GM12801 (cell line): Measurements from ENCODE around the gene RABAC1.

Experiments
- TF ChIP-seq, protein P1 (sequence below): IDR thresholded peaks from one replicate; pipeline ENCODE4 v1.5.1; 2011; ENCODE audit warnings: control low read depth; ENCODE audit not compliant: insufficient read length; ENCODE audit errors: extremely low read depth

Gene RABAC1

DNA sequence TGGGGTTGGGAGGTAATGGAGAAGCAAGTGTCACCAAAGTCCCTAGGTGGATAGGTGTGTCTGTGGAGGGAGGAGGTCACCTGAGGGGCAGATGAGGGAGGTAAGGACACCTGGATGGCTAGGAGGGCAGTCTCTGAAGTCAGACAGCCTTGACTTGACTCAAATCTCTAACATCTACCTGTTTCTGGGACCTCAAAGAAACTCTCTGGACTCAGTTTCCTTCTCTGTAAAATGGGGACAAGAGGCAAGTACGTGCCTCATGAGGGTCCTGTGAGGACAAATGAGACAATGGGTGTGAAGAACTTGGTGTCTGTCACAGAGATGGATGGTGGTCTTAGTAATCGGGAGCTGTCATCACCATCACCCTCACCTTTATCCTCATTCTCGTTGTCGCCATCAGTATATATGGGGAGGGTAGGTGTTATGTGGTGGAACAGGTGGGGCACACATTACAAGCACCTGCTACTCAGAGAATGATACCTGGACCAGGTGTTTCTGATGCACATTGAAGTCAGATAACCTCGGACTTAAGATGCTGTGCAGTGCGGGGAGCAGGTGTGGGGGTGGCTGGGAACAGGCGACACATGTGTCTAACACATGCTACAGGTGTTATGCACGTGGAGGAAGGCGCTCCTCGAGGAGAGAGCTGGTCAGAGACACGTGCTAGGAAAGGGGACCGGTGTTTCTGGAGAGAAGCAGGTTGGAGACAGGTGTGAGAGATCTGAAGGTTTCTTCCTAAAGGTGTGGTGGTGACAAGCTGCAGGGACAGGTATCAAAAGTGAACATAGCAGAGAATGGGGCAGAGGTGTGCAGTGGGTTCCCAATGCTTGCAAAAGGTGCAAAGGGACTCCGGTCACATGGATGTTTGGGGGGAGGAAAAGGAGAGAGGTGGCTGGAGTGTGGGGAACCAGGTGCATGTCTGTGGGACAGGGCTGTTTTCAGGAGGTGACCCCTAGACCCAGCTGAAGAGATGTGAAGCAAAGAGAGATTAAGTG, 34.7 kb downstream of the RABAC1 start:
- TF ChIP-seq, protein P1, sequence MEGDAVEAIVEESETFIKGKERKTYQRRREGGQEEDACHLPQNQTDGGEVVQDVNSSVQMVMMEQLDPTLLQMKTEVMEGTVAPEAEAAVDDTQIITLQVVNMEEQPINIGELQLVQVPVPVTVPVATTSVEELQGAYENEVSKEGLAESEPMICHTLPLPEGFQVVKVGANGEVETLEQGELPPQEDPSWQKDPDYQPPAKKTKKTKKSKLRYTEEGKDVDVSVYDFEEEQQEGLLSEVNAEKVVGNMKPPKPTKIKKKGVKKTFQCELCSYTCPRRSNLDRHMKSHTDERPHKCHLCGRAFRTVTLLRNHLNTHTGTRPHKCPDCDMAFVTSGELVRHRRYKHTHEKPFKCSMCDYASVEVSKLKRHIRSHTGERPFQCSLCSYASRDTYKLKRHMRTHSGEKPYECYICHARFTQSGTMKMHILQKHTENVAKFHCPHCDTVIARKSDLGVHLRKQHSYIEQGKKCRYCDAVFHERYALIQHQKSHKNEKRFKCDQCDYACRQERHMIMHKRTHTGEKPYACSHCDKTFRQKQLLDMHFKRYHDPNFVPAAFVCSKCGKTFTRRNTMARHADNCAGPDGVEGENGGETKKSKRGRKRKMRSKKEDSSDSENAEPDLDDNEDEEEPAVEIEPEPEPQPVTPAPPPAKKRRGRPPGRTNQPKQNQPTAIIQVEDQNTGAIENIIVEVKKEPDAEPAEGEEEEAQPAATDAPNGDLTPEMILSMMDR, result no peak

DNA sequence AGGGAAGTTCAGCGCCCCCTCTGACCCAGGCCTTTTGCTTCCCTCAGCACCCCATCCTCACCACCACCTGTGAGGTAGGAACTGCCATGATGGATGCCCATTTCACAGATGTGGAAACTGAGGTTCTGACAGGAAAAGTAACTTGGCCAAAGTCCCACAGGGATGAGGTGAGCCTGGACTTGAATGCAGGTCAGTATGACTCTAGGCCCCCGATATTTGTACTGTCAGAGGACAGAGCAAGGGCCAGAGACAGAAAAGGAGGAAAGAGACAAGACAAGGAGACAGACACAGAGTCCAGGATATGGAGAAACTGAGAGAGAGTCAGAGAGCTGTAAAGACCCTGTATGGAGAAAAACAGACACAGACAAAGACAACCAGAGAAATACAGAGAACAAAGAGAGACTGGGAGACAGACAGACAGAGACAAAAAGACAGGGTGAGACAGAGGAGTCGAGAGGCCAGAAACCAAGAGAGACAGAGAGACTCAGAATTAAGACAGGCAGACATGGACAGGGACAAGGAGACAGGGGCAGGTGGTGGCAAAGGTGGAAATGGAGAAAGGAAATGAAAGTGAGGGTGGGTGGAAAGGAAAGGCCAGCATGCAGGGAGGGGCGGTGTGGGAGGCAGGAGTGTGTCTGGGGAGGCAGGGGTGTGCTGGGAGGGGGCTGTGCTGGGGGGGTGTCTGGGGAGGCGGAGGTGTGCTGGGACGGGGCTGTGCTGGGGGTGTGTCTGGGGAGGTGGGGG, 35.9 kb downstream of the RABAC1 start:
- TF ChIP-seq, protein P1, result no peak

DNA sequence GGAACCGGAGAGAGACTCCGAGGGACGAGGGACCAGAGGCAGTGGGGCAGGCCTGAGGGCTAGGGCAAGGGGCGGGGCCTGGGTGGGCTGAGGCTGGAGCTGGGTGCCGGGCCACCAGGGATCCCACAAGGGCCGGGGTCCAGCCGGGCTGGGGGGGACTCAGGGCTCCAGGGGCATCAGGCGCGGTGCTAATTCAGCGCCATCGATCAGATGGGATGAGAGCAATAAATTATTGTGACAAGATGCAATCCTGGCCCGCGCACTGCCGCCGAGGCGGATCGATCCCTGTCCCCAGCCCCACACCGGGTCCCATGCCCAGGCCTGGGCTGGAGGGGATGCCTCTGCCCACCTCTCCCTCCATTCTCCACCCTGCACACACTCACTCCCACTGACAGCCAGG, 36.5 kb downstream of the RABAC1 start:
- TF ChIP-seq, protein P1, result no peak

DNA sequence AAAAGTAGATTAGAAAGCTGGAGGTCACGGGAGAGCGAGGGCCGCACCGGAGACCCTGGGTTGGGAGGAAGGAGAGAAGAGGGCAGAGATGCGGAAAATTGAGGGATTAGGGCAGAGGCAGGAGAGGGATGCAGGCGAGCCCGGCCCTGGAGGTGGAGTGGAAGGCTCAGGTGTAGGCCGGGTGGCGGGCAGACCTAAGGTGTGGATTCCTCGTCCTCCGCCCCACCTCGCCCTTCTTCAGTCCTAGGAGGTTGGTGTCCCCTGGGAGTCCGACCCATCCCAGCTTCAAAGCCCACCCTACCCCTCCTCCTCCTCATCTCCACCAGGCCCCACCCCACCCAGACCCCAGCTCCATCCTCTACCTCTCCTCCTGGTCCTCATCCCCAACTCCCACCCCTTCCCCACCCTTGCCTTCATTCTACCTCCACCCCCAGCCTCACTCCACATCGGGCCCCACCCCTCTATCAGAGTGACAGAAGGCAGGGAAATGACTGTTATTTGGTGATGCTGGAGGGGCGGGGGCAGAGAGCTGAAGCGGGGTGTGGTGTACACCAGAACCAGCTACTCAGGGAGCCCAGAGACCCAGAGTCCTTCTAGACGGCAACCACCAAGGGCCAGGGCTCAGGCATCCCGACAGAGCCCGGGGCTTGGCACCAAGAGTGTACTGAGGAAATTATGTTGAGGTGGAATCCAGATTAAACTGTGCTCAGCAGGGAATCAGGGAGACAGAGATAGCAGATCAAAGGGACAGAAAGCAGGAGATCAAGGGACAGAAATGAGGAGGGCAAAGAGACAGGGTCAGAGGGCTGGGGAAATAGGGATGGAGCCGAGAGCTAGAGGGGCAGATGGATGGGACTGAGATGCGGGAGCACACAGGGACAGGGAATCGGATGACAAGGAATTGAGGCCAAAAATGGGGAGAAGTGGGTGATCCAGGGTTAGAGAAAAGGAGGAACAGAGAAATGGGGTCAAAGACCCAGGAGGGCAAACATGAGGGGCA, 37.2 kb downstream of the RABAC1 start:
- TF ChIP-seq, protein P1, result no peak

DNA sequence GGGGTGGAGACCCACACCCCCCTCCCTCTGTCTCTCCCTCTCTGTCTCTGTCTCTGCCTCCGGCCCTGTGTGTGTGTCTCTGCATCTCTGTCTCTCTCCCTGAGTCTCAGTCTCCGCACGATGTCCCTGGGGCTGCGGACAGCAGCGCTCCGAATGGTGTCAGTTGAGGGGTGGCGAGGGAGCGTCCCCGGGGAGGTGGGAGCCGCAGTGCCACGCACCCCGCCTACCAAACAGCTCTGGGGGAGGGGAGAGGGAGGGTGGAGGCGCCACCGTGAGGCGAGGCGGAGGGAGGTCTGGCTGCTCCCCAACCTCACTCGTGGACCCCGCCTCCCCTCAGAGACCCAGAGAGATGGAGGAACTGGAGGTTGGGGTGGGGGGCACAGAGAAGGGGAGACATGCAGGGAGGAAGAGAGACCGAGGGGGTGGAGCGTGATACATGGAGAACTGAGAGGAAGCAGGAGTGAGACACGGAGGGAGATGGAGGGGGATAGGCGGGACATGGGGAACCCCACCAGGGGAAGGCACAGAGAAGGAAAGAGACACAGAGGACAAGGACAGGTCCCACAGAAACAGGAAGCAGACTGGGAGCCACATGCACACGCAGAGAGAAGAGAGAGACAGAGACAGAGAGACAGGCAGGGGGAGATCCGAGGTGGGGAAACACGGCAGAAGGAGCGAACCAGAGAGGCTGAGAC, 38.1 kb downstream of the RABAC1 start:
- TF ChIP-seq, protein P1, result no peak

DNA sequence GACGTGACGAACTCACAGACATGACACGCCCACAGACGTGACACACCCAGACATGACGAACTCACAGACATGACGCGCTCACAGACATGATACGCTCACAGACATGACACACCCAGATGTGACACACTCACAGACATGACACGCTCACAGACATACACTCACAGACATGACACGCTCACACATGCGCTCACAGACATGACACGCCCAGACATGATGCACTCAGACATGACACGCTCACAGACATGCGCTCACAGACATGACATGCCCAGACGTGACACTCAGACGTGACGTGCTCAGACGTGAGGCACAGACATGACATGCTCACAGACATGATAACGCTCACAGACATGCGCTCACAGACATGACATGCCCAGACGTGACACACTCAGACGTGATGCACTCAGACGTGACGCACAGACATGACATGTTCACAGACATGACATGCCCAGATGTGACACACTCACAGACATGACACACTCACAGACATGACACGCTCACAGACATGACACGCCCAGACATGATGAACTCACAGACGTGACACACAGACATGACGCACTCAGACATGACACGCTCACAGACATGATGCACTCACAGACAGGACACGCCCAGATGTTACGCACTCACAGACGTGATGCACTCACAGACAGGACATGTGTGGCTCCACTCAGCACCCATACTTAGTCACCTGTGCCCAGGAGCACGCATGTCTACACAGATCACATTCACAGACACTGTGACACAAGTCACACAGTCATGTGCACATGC, 39.0 kb downstream of the RABAC1 start:
- TF ChIP-seq, protein P1, result no peak
